Heart left ventricle (tissue), 13 donors: ENCODE measurements around the gene XYLT1.

Experiments
- CTCF ChIP-seq, 12 donors: fragments of 200-600 bp; sonication (generic) in 4 of 12; IDR thresholded peaks; one replicate each; pipeline versions ENCODE4 v1.5.0 to v1.8.0; 2018 to 2022; ENCODE audit warnings: antibody characterized with exemption in 12 of 12, mild to moderate bottlenecking in 5 of 12
- POLR2A ChIP-seq, 2 donors: fragments of 450-650 bp; IDR thresholded peaks; one replicate each; pipeline ENCODE4 v1.6.1; 2017; ENCODE audit warnings: antibody characterized with exemption in 2 of 2, mild to moderate bottlenecking in 2 of 2, moderate library complexity in 2 of 2
- donor health status: ischemic (EF 13 %, LVEDD 7.1; RV severe dilation, severe dysfunction).
- donor health status: DM: no; HTN: yes; CAD: no.
- donor health status: DM: no; HTN: no; CAD: no.
- donor health status: ischemic (EF 25% LVEDD 6.9; RV normal size, moderate dysfunction).
- donor health status: ischemic (EF 25% LVEDD 5.7; RV mildly dilated, moderate dysfunction).
- donor health status: ischemic (EF 35%, LVEDD 5.7; RV mildly dilated, moderate dysfunction).
- donor health status: nonischemic (EF 11% LVEDD 7.7; RV severe dilation, severe dysfunction).
- donor health status: DM: yes; HTN: yes; CAD: no.
- donor health status: PGD.
- donor health status: ischemic (EF 29% LVEDD 5.4; RV normal size, mild dysfunction).
- donor health status: nonischemic (EF 23%, LVEDD 6.1; RV moderate dilation, normal function).

- TF ChIP-seq CTCF (IDR thresholded peaks at IDR 0.05) (no peak), POLR2A (IDR thresholded peaks at IDR 0.05) (no peak)
These were observed 48.6 kb upstream of the XYLT1 start for GRCh38 chr16:17519101-17519955.
